OCI-LY7 (cell line): ENCODE measurements around the gene TTBK1. TPM values are rescaled to one million over a fixed set of nuclear protein-coding genes. Genes with fewer than 3 reads are reported as not detected.

Experiments used
- BruUV-seq: library from RNA; stranded (reverse); fragments of 400-500 nt; replicated peaks from 2 replicates; lab custom pipeline; 2021; lab: Mats Ljungman, UMichigan
- CTCF ChIA-PET: fragments of 300-600 bp; sonication (Branson Sonifier 250); formaldehyde crosslinking; loops from one replicate; lab custom pipeline; 2022; ENCODE audit warnings: antibody characterized with exemption; ENCODE audit not compliant: unreplicated experiment; lab: Charles Lee
- POLR2A ChIA-PET: fragments of 300-600 bp; sonication (Branson Sonifier 250); formaldehyde crosslinking; loops from one replicate; lab custom pipeline; 2022; ENCODE audit warnings: antibody characterized with exemption; lab: Charles Lee
- DNase-seq: peaks from one replicate; pipeline ENCODE4 v3.0.0-alpha.2; 2015; ENCODE audit warnings: low spot score
- H2AFZ ChIP-seq: fragments of 200-600 bp; sonication (generic), shearing (Covaris generic); 2 replicates; pipeline ENCODE4 v1.6.1; 2014; ENCODE audit warnings: mild to moderate bottlenecking, antibody characterized with exemption, low read length, moderate library complexity
- H3K27ac ChIP-seq: fragments of 200-600 bp; sonication (generic); 2 replicates; pipeline ENCODE4 v1.5.1; 2014; ENCODE audit warnings: mixed run types, low read depth, mild to moderate bottlenecking, moderate library complexity, low read length, inconsistent platforms; ENCODE audit not compliant: poor library complexity, severe bottlenecking
- H3K36me3 ChIP-seq: fragments of 200-600 bp; sonication (generic); 2 replicates; pipeline ENCODE4 v1.6.1; 2014; ENCODE audit warnings: mild to moderate bottlenecking, antibody characterized with exemption, low read length, moderate library complexity, mixed read lengths; ENCODE audit not compliant: insufficient read depth
- H3K4me1 ChIP-seq: fragments of 200-600 bp; sonication (generic); 2 replicates; pipeline ENCODE4 v1.5.1; 2014; ENCODE audit warnings: mild to moderate bottlenecking, low read length; ENCODE audit not compliant: insufficient read depth, poor library complexity, severe bottlenecking
- H3K4me2 ChIP-seq: fragments of 200-600 bp; sonication (generic); 2 replicates; pipeline ENCODE4 v1.6.1; 2014; ENCODE audit warnings: mild to moderate bottlenecking, low read length
- H3K4me3 ChIP-seq: fragments of 200-600 bp; sonication (generic); 2 replicates; pipeline ENCODE4 v1.5.1; 2014; ENCODE audit warnings: mild to moderate bottlenecking, low read depth, low read length; ENCODE audit not compliant: poor library complexity, severe bottlenecking
- H3K79me2 ChIP-seq: fragments of 200-600 bp; sonication (generic); 2 replicates; pipeline ENCODE4 v1.6.1; 2016; ENCODE audit warnings: low read depth, mild to moderate bottlenecking, low read length, moderate library complexity, mixed read lengths; ENCODE audit not compliant: insufficient read depth
- H3K9me2 ChIP-seq: fragments of 200-600 bp; sonication (generic); 2 replicates; pipeline ENCODE4 v1.6.1; 2016; ENCODE audit warnings: mild to moderate bottlenecking, low read length, mixed read lengths; ENCODE audit not compliant: insufficient read depth
- H3K9me3 ChIP-seq: fragments of 200-600 bp; sonication (generic); 2 replicates; pipeline ENCODE4 v1.6.1; 2014; ENCODE audit warnings: mild to moderate bottlenecking, mixed run types, low read length, mixed read lengths
- H4K20me1 ChIP-seq: fragments of 200-600 bp; sonication (generic); 2 replicates; pipeline ENCODE4 v1.6.1; 2014; ENCODE audit warnings: mild to moderate bottlenecking, antibody characterized with exemption, low read length, moderate library complexity, mixed read lengths; ENCODE audit not compliant: insufficient read depth
- EZH2phosphoT487 ChIP-seq: fragments of 200-600 bp; sonication (generic); IDR thresholded peaks from 2 replicates; pipeline ENCODE4 v1.6.1; 2018; ENCODE audit warnings: low read depth, borderline replicate concordance, mild to moderate bottlenecking, mixed run types, antibody characterized with exemption, low read length, moderate library complexity, mixed read lengths
- intact Hi-C: fragments of 100-400 bp; cut with micrococcal nuclease; formaldehyde crosslinking; loops from one replicate; pipeline ENCODE4 v1.10.0; 2022; ENCODE audit not compliant: unreplicated experiment
- total RNA-seq, 2 experiments: library from RNA; depleted of rRNA in 1 of 2; stranded (reverse); fragments of >200 nt in 1 of 2; shearing (Covaris generic) in 1 of 2; gene quantifications; 2 replicates each; pipeline ENCODE4 v1.2.3, GENCODE V29; 2014 to 2022
- TF ChIP-seq, protein P1 (sequence below): fragments of 200-600 bp; sonication (generic); conservative IDR thresholded peaks from 2 replicates; pipeline ENCODE4 v1.5.1; 2014; ENCODE audit warnings: mild to moderate bottlenecking, antibody characterized with exemption, low read length, moderate library complexity, mixed read lengths

The TTBK1 gene
- total RNA-seq, 2 experiments from 2014 or later, result 0.35 to 1.7 TPM

DNA sequence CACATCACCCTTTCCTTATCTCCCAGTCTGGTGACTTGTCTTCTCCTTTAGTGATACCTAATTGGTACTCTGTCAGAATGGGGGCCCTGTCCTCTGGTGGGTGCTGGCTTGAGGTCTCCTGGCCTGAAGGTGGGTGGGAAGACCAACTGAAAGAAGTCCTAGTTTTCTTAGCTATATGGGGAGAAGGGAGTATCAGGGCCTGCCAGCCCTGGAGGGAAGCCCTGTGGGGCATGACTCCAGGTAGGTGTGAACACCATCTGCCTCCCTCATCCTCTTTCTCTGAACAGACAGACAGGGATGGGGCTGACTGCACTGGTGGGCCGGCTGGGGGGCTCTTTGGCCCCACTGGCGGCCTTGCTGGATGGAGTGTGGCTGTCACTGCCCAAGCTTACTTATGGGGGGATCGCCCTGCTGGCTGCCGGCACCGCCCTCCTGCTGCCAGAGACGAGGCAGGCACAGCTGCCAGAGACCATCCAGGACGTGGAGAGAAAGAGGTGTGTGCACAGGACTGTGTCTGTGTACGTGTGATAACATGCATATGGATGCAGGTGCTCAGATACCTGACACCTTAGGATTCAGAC lies 60.6 kb downstream of the TTBK1 start:
- H2AFZ ChIP-seq, result no peak overlapping the region
- no peaks in the 10 kb centered on the region for H3K79me2 ChIP-seq
- DNase-seq, result no peak
- intact Hi-C loops, result no loop called here
- peaks cover 15% of the 10 kb centered on the region for H3K4me1 ChIP-seq
- H3K27ac ChIP-seq, result no peak overlapping the region
- no peaks in the 10 kb centered on the region for H3K9me2 ChIP-seq
- CTCF ChIA-PET, result no interaction called here
- TF ChIP-seq, protein P1, sequence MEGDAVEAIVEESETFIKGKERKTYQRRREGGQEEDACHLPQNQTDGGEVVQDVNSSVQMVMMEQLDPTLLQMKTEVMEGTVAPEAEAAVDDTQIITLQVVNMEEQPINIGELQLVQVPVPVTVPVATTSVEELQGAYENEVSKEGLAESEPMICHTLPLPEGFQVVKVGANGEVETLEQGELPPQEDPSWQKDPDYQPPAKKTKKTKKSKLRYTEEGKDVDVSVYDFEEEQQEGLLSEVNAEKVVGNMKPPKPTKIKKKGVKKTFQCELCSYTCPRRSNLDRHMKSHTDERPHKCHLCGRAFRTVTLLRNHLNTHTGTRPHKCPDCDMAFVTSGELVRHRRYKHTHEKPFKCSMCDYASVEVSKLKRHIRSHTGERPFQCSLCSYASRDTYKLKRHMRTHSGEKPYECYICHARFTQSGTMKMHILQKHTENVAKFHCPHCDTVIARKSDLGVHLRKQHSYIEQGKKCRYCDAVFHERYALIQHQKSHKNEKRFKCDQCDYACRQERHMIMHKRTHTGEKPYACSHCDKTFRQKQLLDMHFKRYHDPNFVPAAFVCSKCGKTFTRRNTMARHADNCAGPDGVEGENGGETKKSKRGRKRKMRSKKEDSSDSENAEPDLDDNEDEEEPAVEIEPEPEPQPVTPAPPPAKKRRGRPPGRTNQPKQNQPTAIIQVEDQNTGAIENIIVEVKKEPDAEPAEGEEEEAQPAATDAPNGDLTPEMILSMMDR, result no peak
- TF ChIP-seq EZH2phosphoT487, result no peak
- no peaks in the 10 kb centered on the region for H3K36me3 ChIP-seq
- POLR2A ChIA-PET, result no interaction called here
- H3K9me3 ChIP-seq, result no peaks in the 10 kb centered on the region
- no TSS peak for BruUV-seq
- H4K20me1 ChIP-seq, result no peaks in the 10 kb centered on the region
- no peak overlapping the region for H3K4me2 ChIP-seq
- H3K4me3 ChIP-seq, result no peak overlapping the region

DNA sequence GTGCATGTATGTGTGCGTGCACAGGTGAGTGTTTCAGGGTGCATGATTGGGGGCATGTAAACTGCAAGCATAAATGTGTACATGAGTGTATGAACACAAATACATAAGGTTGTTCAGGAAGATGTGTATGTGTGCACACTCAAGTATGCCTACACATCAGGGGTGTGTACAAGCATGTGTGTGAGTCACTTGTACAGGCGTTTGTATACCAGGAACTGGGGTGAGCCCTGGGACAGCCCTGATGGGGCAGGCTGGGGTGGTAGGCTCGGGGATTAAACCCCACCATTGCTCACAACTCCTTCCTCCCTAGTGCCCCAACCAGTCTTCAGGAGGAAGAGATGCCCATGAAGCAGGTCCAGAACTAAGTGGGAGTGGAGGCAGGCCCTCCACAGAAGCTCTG lies 61.1 kb downstream of the TTBK1 start:
- no peak for TF ChIP-seq EZH2phosphoT487
- TF ChIP-seq, protein P1, result no peak
- Histone ChIP-seq H3K9me2 (no peaks in the 10 kb centered on the region), H3K36me3 (no peaks in the 10 kb centered on the region), H2AFZ (no peak overlapping the region), H3K79me2 (no peaks in the 10 kb centered on the region), H4K20me1 (no peaks in the 10 kb centered on the region), H3K27ac (no peak overlapping the region), H3K4me3 (no peak overlapping the region), H3K4me2 (no peak overlapping the region), H3K9me3 (no peaks in the 10 kb centered on the region), H3K4me1 (peaks cover 18% of the 10 kb centered on the region)
- POLR2A ChIA-PET, result interaction anchor here (0.5 kb wide), 1 partner anchor 13 kb away, joined by 3 read pairs; no protein-coding TSS in a partner anchor
- DNase-seq, result no peak
- intact Hi-C loops, result no loop called here
- CTCF ChIA-PET, result no interaction called here
- BruUV-seq, result no TSS peak

DNA sequence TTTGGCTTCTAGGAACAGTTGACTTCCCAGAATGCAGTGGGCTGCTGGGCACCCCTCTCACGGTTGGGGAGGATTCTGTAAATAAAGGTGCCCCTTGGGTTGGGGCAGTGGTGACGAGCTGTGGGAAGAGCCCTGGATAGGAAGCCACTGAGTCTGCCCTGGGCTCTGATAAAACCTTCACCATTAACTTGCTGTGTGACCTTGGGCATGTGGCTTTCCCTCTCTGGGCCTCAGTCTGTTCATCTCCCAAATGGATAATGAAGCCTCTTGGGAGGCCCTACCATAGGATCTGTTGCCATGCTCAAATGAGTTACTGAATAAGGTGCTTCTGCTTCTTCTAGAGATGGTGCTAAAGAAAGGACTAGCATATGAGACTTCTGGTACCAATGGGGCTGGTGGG lies 61.6 kb downstream of the TTBK1 start:
- Histone ChIP-seq H4K20me1 (no peaks in the 10 kb centered on the region), H3K9me2 (no peaks in the 10 kb centered on the region), H3K27ac (no peak overlapping the region), H3K4me3 (no peak overlapping the region), H3K36me3 (no peaks in the 10 kb centered on the region), H3K4me1 (peaks cover 15% of the 10 kb centered on the region), H3K79me2 (no peaks in the 10 kb centered on the region), H2AFZ (no peak overlapping the region), H3K4me2 (no peak overlapping the region), H3K9me3 (no peaks in the 10 kb centered on the region)
- ChIA-PET POLR2A (interaction anchor here (0.5 kb wide), 1 partner anchor 12 kb away, joined by 3 read pairs; no protein-coding TSS in a partner anchor), CTCF (no interaction called here)
- no peak for DNase-seq
- no TSS peak for BruUV-seq
- intact Hi-C loops, result no loop called here
- TF ChIP-seq, protein P1, result no peak
- no peak for TF ChIP-seq EZH2phosphoT487
